Trophoblast cell (in vitro differentiated cells and primary cell): ENCODE results near the gene BANK1.
A peak's percentile ranks its signal among the peaks of the same experiment; 100 is the strongest.

Experiments used
- DNase-seq, 2 donors: peaks; one replicate each; pipeline ENCODE4 v3.0.0-alpha.2; 2016
- H2AFZ ChIP-seq: 2 replicates; pipeline ENCODE4 v1.6.1; 2013; ENCODE audit warnings: low read length, moderate library complexity, mild to moderate bottlenecking; ENCODE audit not compliant: insufficient read depth, poor library complexity
- H2AK5ac ChIP-seq: 2 replicates; pipeline ENCODE4 v1.6.1; 2013; ENCODE audit warnings: mild to moderate bottlenecking, low read length
- H2BK120ac ChIP-seq: 2 replicates; pipeline ENCODE4 v1.6.1; 2013; ENCODE audit warnings: low read length, mild to moderate bottlenecking, moderate library complexity; ENCODE audit not compliant: insufficient read depth, poor library complexity
- H2BK12ac ChIP-seq: 2 replicates; pipeline ENCODE4 v1.6.1; 2013; ENCODE audit warnings: mild to moderate bottlenecking, low read length, moderate library complexity
- H2BK5ac ChIP-seq: 2 replicates; pipeline ENCODE4 v1.6.1; 2013; ENCODE audit warnings: low read length, low read depth, moderate library complexity, mild to moderate bottlenecking; ENCODE audit not compliant: poor library complexity
- H3K14ac ChIP-seq: 2 replicates; pipeline ENCODE4 v1.6.1; 2013; ENCODE audit warnings: mild to moderate bottlenecking, low read length
- H3K18ac ChIP-seq: 2 replicates; pipeline ENCODE4 v1.6.1; 2013; ENCODE audit warnings: mild to moderate bottlenecking, low read length
- H3K23ac ChIP-seq: 2 replicates; pipeline ENCODE4 v1.6.1; 2013; ENCODE audit warnings: low read length
- H3K27ac ChIP-seq: 2 replicates; pipeline ENCODE4 v1.5.1; 2013; ENCODE audit warnings: low read depth, mild to moderate bottlenecking, inconsistent platforms, low read length, moderate library complexity
- H3K27me3 ChIP-seq: 2 replicates; pipeline ENCODE4 v1.6.1; 2013; ENCODE audit warnings: inconsistent platforms, mild to moderate bottlenecking, low read length, moderate library complexity; ENCODE audit not compliant: insufficient read depth
- H3K36me3 ChIP-seq, 2 experiments: 1 replicate in 1 of 2; 2 replicates in 1 of 2; pipeline ENCODE4 v1.6.1; 2013; ENCODE audit warnings: low read length in 2 of 2, mild to moderate bottlenecking in 2 of 2, moderate library complexity in 1 of 2; ENCODE audit not compliant: insufficient read depth in 2 of 2, control insufficient read depth in 1 of 2
- H3K4ac ChIP-seq: 2 replicates; pipeline ENCODE4 v1.6.1; 2013; ENCODE audit warnings: low read depth, mild to moderate bottlenecking, low read length, moderate library complexity
- H3K4me1 ChIP-seq, 2 experiments: 1 replicate in 1 of 2; 2 replicates in 1 of 2; pipeline ENCODE4 v1.6.1; 2013; ENCODE audit warnings: low read length in 2 of 2, mild to moderate bottlenecking in 2 of 2, moderate library complexity in 1 of 2; ENCODE audit not compliant: insufficient read depth in 2 of 2, control insufficient read depth in 1 of 2
- H3K4me2 ChIP-seq: 2 replicates; pipeline ENCODE4 v1.6.1; 2013; ENCODE audit warnings: inconsistent platforms, mild to moderate bottlenecking, low read length, moderate library complexity
- H3K4me3 ChIP-seq: 2 replicates; pipeline ENCODE4 v1.5.1; 2013; ENCODE audit warnings: mild to moderate bottlenecking, low read depth, low read length, inconsistent platforms
- H3K79me1 ChIP-seq: one replicate; pipeline ENCODE4 v1.6.1; 2013; ENCODE audit warnings: low read length
- H3K79me2 ChIP-seq: 2 replicates; pipeline ENCODE4 v1.6.1; 2013; ENCODE audit warnings: low read length, mild to moderate bottlenecking; ENCODE audit not compliant: control insufficient read depth, insufficient read depth, poor library complexity
- H3K9ac ChIP-seq: 2 replicates; pipeline ENCODE4 v1.6.1; 2013; ENCODE audit warnings: mild to moderate bottlenecking, low read length
- H3K9me3 ChIP-seq: 2 replicates; pipeline ENCODE4 v1.6.1; 2013; ENCODE audit warnings: low read depth, mild to moderate bottlenecking, control low read depth, inconsistent platforms, low read length; ENCODE audit not compliant: insufficient read depth
- H4K12ac ChIP-seq: 2 replicates; pipeline ENCODE4 v1.6.1; 2013; ENCODE audit warnings: low read depth, mild to moderate bottlenecking, low read length, moderate library complexity
- H4K8ac ChIP-seq: 2 replicates; pipeline ENCODE4 v1.6.1; 2013; ENCODE audit warnings: low read depth, mild to moderate bottlenecking, low read length, moderate library complexity
- H4K91ac ChIP-seq: one replicate; pipeline ENCODE4 v1.6.1; 2013; ENCODE audit warnings: low read depth, mild to moderate bottlenecking, low read length, moderate library complexity
- WGBS: extraction: QIAGEN DNeasy Blood & Tissue Kit; methylation state at CpG from one replicate; pipeline ENCODE4 v1.1.7; 2013; ENCODE audit warnings: missing lambda C conversion rate; ENCODE audit not compliant: insufficient read length, insufficient coverage; ENCODE audit errors: extremely low coverage; 5-methylcytosine and 5-hydroxymethylcytosine counted together

Gene BANK1

DNA sequence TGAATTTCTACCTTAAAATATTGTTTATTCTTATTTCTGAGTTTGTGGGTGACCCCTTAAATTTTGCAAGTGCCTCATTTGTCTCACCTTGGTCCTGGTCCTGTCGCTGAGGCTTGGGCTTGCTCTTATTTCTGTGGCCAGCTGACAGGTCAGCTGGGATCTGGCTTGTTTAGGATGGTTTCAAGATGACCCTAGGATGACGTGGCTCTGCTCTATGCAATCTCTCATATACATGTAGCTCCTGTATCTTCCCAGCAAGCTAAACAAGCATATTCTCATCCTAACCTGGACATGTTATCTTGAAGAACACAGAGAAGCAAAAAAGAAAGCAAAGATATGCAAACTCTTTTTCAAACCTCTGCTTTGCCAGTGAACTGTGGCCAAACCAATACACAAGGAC, 158.4 kb downstream of the BANK1 start:
- Histone ChIP-seq H4K8ac (no peak overlapping the region), H3K9ac (no peak overlapping the region), H3K36me3 (no peaks in the 10 kb centered on the region), H3K9me3 (no peaks in the 10 kb centered on the region), H3K4me2 (no peak overlapping the region), H2BK120ac (no peak overlapping the region), H4K12ac (no peak overlapping the region), H3K23ac (no peak overlapping the region), H3K27me3 (no peaks in the 10 kb centered on the region), H3K18ac (no peak overlapping the region), H4K91ac (no peak overlapping the region), H2BK5ac (no peak overlapping the region), H3K27ac (no peak overlapping the region), H2AK5ac (no peak overlapping the region), H3K4ac (no peak overlapping the region), H3K79me1 (no peaks in the 10 kb centered on the region), H3K4me3 (no peak overlapping the region), H3K4me1 (no peaks in the 10 kb centered on the region), H2BK12ac (no peak overlapping the region), H3K14ac (no peak overlapping the region), H3K79me2 (no peaks in the 10 kb centered on the region), H2AFZ (no peak overlapping the region)
- no CpG with 5 or more reads among the region's 2 CpGs for WGBS
- no peak for DNase-seq

DNA sequence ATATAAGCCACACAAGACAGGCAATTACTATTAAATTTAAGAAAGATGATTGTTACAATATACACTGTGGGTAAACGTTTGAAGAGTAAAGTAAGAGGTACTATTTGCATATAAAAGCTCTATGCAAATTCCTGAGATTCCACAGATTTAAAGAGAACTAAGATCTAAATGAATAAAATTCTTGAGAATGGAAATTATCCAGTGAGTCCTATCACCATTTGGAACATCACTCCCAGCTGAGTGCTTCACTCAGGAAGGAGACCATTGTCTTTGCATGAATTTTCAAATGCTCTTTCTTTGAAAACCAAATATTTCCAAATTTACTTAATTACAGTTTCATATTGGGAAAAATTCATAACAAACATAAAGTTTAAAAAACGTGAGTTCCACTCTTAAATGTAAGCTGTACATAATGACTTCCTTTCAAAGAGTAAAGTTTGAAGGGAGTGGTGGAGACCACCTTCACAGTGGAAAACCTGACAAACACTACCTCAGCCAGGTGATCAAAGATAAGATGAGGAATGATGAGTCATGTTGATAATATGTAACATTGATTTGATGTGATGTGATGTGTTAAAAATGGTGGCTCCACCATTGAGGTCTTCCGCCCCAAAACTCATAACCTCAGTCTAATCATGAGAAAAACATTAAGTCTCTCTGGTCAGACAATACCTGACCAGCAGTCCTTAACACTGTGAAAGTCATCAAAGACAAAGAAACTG, 159.9 kb downstream of the BANK1 start:
- Histone ChIP-seq H3K9ac (no peak overlapping the region), H2BK12ac (no peak overlapping the region), H3K36me3 (no peaks in the 10 kb centered on the region), H4K91ac (no peak overlapping the region), H4K8ac (no peak overlapping the region), H3K27me3 (no peaks in the 10 kb centered on the region), H3K4ac (no peak overlapping the region), H3K18ac (no peak overlapping the region), H3K4me1 (peaks cover 0 to 2% of the 10 kb centered on the region in 2 experiments), H3K9me3 (no peaks in the 10 kb centered on the region), H3K27ac (no peak overlapping the region), H4K12ac (no peak overlapping the region), H3K79me2 (no peaks in the 10 kb centered on the region), H2AFZ (no peak overlapping the region), H2AK5ac (no peak overlapping the region), H3K4me3 (no peak overlapping the region), H3K23ac (no peak overlapping the region), H2BK5ac (no peak overlapping the region), H3K14ac (no peak overlapping the region), H3K4me2 (no peak overlapping the region), H3K79me1 (peaks cover 2% of the 10 kb centered on the region), H2BK120ac (no peak overlapping the region)
- DNase-seq: no peak
- WGBS: no CpG with 5 or more reads among the region's 3 CpGs

DNA sequence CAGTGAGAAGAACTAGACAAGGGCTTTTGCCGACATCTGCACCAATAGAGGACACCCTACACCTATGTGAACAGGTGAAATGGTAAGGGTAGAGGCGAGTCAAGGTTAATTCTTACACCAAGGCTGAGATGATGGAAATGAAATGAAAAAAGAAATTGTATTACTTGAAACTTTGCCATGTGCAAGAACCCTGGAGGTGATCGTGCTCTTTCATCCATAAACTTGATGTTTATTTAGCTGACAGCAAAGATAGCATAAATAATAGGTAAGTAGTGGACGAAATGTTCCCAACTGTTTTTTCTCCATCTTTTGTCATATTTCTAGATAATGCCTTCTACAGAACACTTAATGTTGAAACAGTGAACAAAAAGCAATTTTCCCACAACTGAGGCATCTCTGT, 162.5 kb downstream of the BANK1 start:
- no peaks in the 10 kb centered on the region for H3K9me3 ChIP-seq
- no peaks in the 10 kb centered on the region for H3K27me3 ChIP-seq
- no peak overlapping the region for H3K27ac ChIP-seq
- no peak overlapping the region for H4K8ac ChIP-seq
- H3K9ac ChIP-seq: no peak overlapping the region
- H3K4ac ChIP-seq: no peak overlapping the region
- no peak overlapping the region for H2BK120ac ChIP-seq
- no peak overlapping the region for H2AFZ ChIP-seq
- no peak for DNase-seq
- H3K4me3 ChIP-seq: no peak overlapping the region
- no peak overlapping the region for H3K18ac ChIP-seq
- WGBS: no CpG with 5 or more reads among the region's 4 CpGs
- no peak overlapping the region for H3K23ac ChIP-seq
- no peak overlapping the region for H2AK5ac ChIP-seq
- H4K12ac ChIP-seq: no peak overlapping the region
- no peak overlapping the region for H3K4me2 ChIP-seq
- no peaks in the 10 kb centered on the region for H3K79me2 ChIP-seq
- H2BK5ac ChIP-seq: no peak overlapping the region
- no peak overlapping the region for H2BK12ac ChIP-seq
- no peak overlapping the region for H4K91ac ChIP-seq
- H3K79me1 ChIP-seq: peaks cover 4% of the 10 kb centered on the region
- no peaks in the 10 kb centered on the region for H3K36me3 ChIP-seq
- H3K4me1 ChIP-seq: peaks cover 0 to 2% of the 10 kb centered on the region in 2 experiments
- H3K14ac ChIP-seq: no peak overlapping the region

DNA sequence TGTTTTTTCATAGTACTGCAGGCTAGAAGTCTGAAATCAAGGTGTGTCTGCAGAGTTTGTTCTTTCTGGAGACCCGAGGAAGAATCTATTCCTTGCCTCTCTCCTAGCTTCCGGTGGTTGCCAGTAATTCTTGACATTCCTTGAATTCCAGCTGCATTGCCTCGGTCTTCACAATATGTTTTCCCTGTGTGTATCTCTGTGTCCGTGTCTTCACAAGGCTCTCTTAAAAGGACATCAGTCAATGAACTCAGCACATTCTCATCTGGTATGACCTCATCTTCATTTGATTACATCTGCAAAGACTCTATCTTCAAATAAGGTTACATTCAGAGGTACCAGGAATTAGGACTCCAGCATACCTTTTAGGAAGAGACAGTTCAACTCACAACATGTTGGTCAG, 163.4 kb downstream of the BANK1 start:
- Histone ChIP-seq H4K12ac (no peak overlapping the region), H4K91ac (no peak overlapping the region), H3K23ac (no peak overlapping the region), H3K27ac (peak overlapping the region; percentile 75), H2BK12ac (no peak overlapping the region), H2AK5ac (no peak overlapping the region), H3K4me2 (no peak overlapping the region), H3K9me3 (no peaks in the 10 kb centered on the region), H3K4me1 (peaks cover 0 to 2% of the 10 kb centered on the region in 2 experiments), H3K36me3 (no peaks in the 10 kb centered on the region), H4K8ac (no peak overlapping the region), H3K14ac (no peak overlapping the region), H3K79me1 (peaks cover 4% of the 10 kb centered on the region), H2AFZ (no peak overlapping the region), H3K9ac (no peak overlapping the region), H3K4ac (no peak overlapping the region), H3K4me3 (no peak overlapping the region), H2BK120ac (no peak overlapping the region), H2BK5ac (no peak overlapping the region), H3K79me2 (no peaks in the 10 kb centered on the region), H3K27me3 (no peaks in the 10 kb centered on the region), H3K18ac (no peak overlapping the region)
- WGBS: no CpG with 5 or more reads among the region's 4 CpGs
- peak; percentile 2 to 45 for DNase-seq
